ENCODE data around the gene BCOR.

GRCh38 chrX:40010550-40011321 is 87.0 kb downstream of the BCOR start:
- TF ChIP-seq EP300 (IDR thresholded peaks at IDR 0.05) (no peak), POLR2A (IDR thresholded peaks at IDR 0.05) (no peak), CTCF (IDR thresholded peaks at IDR 0.05) (no peak), POLR2AphosphoS5 (IDR thresholded peaks at IDR 0.05) (no peak)

Data from suprapubic skin (tissue), 4 donors.